CD4-positive, alpha-beta T cell treated with Interleukin-4 for 4 hours (primary cell): ENCODE measurements around the gene RGS7.
"Not testable (repeated sequence)": the region's sequence is repeated elsewhere in the genome, so short reads cannot be mapped to it uniquely, and the experiment has no call there.

Source experiments
- DNase-seq: peaks from one replicate; pipeline ENCODE4 v3.0.0-alpha.2; 2020

Gene RGS7

GRCh38 chr1:241068359-241068758 lies 288.6 kb downstream of the RGS7 start:
- no peak for DNase-seq

- no peak for DNase-seq
Observed at GRCh38 chr1:241063276-241063675, 293.7 kb downstream of the RGS7 start.

- DNase-seq: no peak
Observed at GRCh38 chr1:241061062-241061461, 295.9 kb downstream of the RGS7 start.

GRCh38 chr1:241048622-241049021 lies 308.4 kb downstream of the RGS7 start:
- DNase-seq: no peak

GRCh38 chr1:241045659-241046058 lies 311.3 kb downstream of the RGS7 start:
- no peak for DNase-seq

- no peak for DNase-seq
Observed at GRCh38 chr1:241034203-241034936, 322.6 kb downstream of the RGS7 start.

- DNase-seq: no peak
Observed at GRCh38 chr1:241024834-241025233, 332.2 kb downstream of the RGS7 start.

GRCh38 chr1:241022366-241022765 lies 334.6 kb downstream of the RGS7 start:
- DNase-seq: no peak

- DNase-seq: no peak
Observed at GRCh38 chr1:241020851-241021697, 335.9 kb downstream of the RGS7 start.

GRCh38 chr1:241012708-241013340 lies 344.2 kb downstream of the RGS7 start:
- no peak for DNase-seq

GRCh38 chr1:241007668-241008067 lies 349.3 kb downstream of the RGS7 start:
- no peak for DNase-seq

- DNase-seq: no peak
Observed at GRCh38 chr1:240999826-241000225, 357.2 kb downstream of the RGS7 start.

GRCh38 chr1:240998441-240999015 lies 358.5 kb downstream of the RGS7 start:
- no peak for DNase-seq

GRCh38 chr1:240998024-240998423 lies 359.0 kb downstream of the RGS7 start:
- no peak for DNase-seq

- no peak for DNase-seq
Observed at GRCh38 chr1:240993004-240993403, 364.0 kb downstream of the RGS7 start.

GRCh38 chr1:240991230-240991629 lies 365.8 kb downstream of the RGS7 start:
- no peak for DNase-seq

GRCh38 chr1:240987928-240988327 lies 369.1 kb downstream of the RGS7 start:
- DNase-seq: no peak

GRCh38 chr1:240985081-240985480 lies 371.9 kb downstream of the RGS7 start:
- no peak for DNase-seq

- DNase-seq: no peak
Observed at GRCh38 chr1:240980342-240980741, 376.7 kb downstream of the RGS7 start.

- DNase-seq: no peak
Observed at GRCh38 chr1:240976685-240977084, 380.3 kb downstream of the RGS7 start.

GRCh38 chr1:240973875-240974274 lies 383.1 kb downstream of the RGS7 start:
- no peak for DNase-seq

- not testable (repeated sequence) for DNase-seq
Observed at GRCh38 chr1:240972059-240972458, 384.9 kb downstream of the RGS7 start.

GRCh38 chr1:240970253-240970652 lies 386.8 kb downstream of the RGS7 start:
- no peak for DNase-seq
